K562 (cell line): ENCODE results near the gene CRAT. TPM values are rescaled to one million over a fixed set of nuclear protein-coding genes. Genes with fewer than 3 reads are reported as not detected.

Source experiments
- CBX3 ChIP-seq, 2 experiments: IDR thresholded peaks; 1 replicate in 1 of 2; 2 replicates in 1 of 2; pipeline ENCODE4 v1.6.1; 2012; ENCODE audit warnings: inconsistent platforms in 2 of 2, low read length in 2 of 2, borderline replicate concordance in 1 of 2, control low read depth in 1 of 2
- DEAF1 ChIP-seq: fragments of 450-650 bp; formaldehyde crosslinking; IDR thresholded peaks from 2 replicates; pipeline ENCODE4 v1.4.0; 2020; ENCODE audit warnings: mild to moderate bottlenecking, moderate library complexity
- E2F6 ChIP-seq, 2 experiments: IDR thresholded peaks; 2 replicates each; pipeline ENCODE4 v1.6.1; 2011; ENCODE audit warnings: borderline replicate concordance in 1 of 2, control low read depth in 1 of 2, low read depth in 1 of 2, low read length in 1 of 2, mild to moderate bottlenecking in 1 of 2, mixed read lengths in 1 of 2, moderate library complexity in 1 of 2; ENCODE audit not compliant: insufficient read depth in 1 of 2, insufficient read length in 1 of 2, poor library complexity in 1 of 2, severe bottlenecking in 1 of 2; ENCODE audit errors: extremely low read depth in 1 of 2
- GTF2F1 ChIP-seq: IDR thresholded peaks from 2 replicates; pipeline ENCODE4 v1.6.1; 2011; ENCODE audit warnings: low read depth, low read length, improper control_type of control experiment
- JUND ChIP-seq, 2 experiments: IDR thresholded peaks; 2 replicates in 1 of 2; 3 replicates in 1 of 2; pipeline ENCODE4 v1.6.1; 2011; ENCODE audit warnings: borderline replicate concordance in 2 of 2, low read depth in 2 of 2, low read length in 2 of 2, improper control_type of control experiment in 1 of 2, missing biosample characterization in 1 of 2, missing genetic modification characterization in 1 of 2, missing genetic modification reagents in 1 of 2
- MYC ChIP-seq, 2 experiments: fragments of 250-450 bp in 1 of 2; sonication (Bioruptor Pico) in 1 of 2; IDR thresholded peaks; 2 replicates each; pipeline versions ENCODE4 v1.5.1 to v1.6.1; 2012 to 2021; ENCODE audit warnings: low read depth in 2 of 2, borderline replicate concordance in 1 of 2, improper control_type of control experiment in 1 of 2, low read length in 1 of 2, mild to moderate bottlenecking in 1 of 2, moderate library complexity in 1 of 2
- PHF21A ChIP-seq: fragments of 450-650 bp; IDR thresholded peaks from 2 replicates; pipeline ENCODE4 v1.6.1; 2017; ENCODE audit warnings: low read depth, borderline replicate concordance
- REST ChIP-seq, 2 experiments: fragments of 450-650 bp; formaldehyde crosslinking in 1 of 2; IDR thresholded peaks; 2 replicates each; pipeline versions ENCODE4 v1.4.0 to v1.6.1; 2014 to 2020; ENCODE audit warnings: mild to moderate bottlenecking in 2 of 2, borderline replicate concordance in 1 of 2, low read depth in 1 of 2
- ZNF431 ChIP-seq: sonication (generic); formaldehyde crosslinking; IDR thresholded peaks from 2 replicates; pipeline ENCODE4 v1.8.0; 2022; ENCODE audit warnings: mild to moderate bottlenecking, missing genetic modification reagents
- polyA plus RNA-seq, 8 experiments: library from polyadenylated mRNA; depleted of rRNA in 4 of 8; stranded (reverse) in 5 of 8; unstranded in 3 of 8; fragments of >200 nt; fragmentation: Nextera tagmentation in 2 of 8; fragmentation: Illumina TruSeq in 1 of 8; extraction: Ambion mirVana in 2 of 8; extraction: Trizol in 1 of 8; gene quantifications; 2 replicates each; pipeline versions ENCODE4 v1.2.1 to v1.2.3, GENCODE V29; 2011 to 2014; ENCODE audit warnings: inconsistent platforms in 1 of 8, missing spikeins in 1 of 8
- total RNA-seq, 7 experiments: library from RNA; depleted of rRNA in 6 of 7; stranded (reverse); fragments of >200 nt in 6 of 7; fragmentation: Illumina TruSeq in 2 of 7; extraction: Trizol in 2 of 7; gene quantifications; 2 replicates each; pipeline versions ENCODE4 v1.2.1 to v1.2.3, GENCODE V29; 2011 to 2021; ENCODE audit warnings: low replicate concordance in 1 of 7
- TF ChIP-seq, protein P1 (sequence below), 2 experiments: fragments of 450-650 bp; conservative IDR thresholded peaks; 2 replicates each; pipeline ENCODE4 v1.6.1; 2017; ENCODE audit warnings: mild to moderate bottlenecking in 2 of 2, moderate library complexity in 2 of 2

The CRAT gene
- total and polyA plus RNA-seq, 9 of the 15 experiments (the other 6 are each of a cell fraction or from before 2014, with no cell fraction given): 0.20 to 13.8 (median 5.4) TPM

DNA sequence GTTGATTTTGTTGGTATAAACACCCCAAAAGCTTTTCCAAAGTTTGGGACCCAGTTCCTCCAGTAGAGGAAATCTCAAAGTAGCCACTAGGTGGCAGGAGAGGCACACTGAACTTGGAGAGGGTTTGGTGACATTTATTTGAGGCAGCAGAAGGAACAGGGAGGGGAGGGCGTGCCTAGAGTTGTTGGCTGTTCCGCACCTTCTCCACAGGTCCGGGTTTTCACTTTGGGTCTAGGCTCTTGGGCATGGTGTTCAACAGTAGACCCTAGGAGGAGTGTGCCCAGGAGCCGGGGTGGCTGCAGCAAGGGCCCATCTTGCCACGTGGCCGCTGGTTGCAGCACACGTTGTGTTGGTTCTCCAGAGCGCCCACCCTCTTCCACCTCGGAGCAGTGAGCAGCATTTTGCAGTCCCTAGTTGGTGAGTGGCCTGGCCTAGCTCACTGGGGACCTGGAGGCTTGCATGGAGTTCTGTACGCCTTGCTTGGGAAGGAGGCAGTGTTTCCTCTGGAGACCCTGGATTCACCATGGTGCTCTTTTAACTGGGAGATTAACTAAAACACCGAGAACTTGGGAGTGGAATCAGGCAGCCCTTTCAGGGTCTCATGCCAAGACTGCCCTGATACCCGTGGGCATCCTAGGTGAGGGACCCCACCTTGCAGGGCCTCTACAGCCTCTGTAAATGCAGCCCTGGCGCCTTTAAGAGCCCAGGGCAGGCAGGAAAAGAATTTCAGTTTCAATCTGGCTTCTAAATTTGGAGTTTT lies 28.8 kb upstream of the CRAT start (continued):
- TF ChIP-seq E2F6 (IDR thresholded peaks at IDR 0.05; ENCODE audit: borderline replicate concordance in 1 of 2, extremely low read depth in 1 of 2, insufficient read depth in 1 of 2, insufficient read length in 1 of 2, low read depth in 1 of 2, low read length in 1 of 2, poor library complexity in 1 of 2, severe bottlenecking in 1 of 2): peak; percentile 44 to 71
- peak; percentile 43; the same call in 1 of the 2 replicates for TF ChIP-seq PHF21A
- peak in 1 of 2 experiments; percentile 58; a peak in 1 of 3 replicates for TF ChIP-seq CBX3 (IDR thresholded peaks at IDR 0.05; ENCODE audit: borderline replicate concordance in 1 of 2, low read length in 2 of 2)
- TF ChIP-seq REST (IDR thresholded peaks at IDR 0.05; ENCODE audit: borderline replicate concordance): peak; percentile 77
- no peak for TF ChIP-seq REST (CRISPR knock-in tag; IDR thresholded peaks at IDR 0.05; ENCODE audit: low read depth)
- TF ChIP-seq JUND (IDR thresholded peaks at IDR 0.05; ENCODE audit: borderline replicate concordance, low read depth, low read length): peak; percentile 30; the same call in 1 of the 2 replicates
- peak; percentile 12; the same call in 1 of the 3 replicates for TF ChIP-seq JUND (tag; IDR thresholded peaks at IDR 0.05; ENCODE audit: borderline replicate concordance, low read depth, low read length)
- TF ChIP-seq ZNF431: peak; percentile 57; the same call in 1 of the 2 replicates
- TF ChIP-seq GTF2F1: no peak
- TF ChIP-seq, protein P1, sequence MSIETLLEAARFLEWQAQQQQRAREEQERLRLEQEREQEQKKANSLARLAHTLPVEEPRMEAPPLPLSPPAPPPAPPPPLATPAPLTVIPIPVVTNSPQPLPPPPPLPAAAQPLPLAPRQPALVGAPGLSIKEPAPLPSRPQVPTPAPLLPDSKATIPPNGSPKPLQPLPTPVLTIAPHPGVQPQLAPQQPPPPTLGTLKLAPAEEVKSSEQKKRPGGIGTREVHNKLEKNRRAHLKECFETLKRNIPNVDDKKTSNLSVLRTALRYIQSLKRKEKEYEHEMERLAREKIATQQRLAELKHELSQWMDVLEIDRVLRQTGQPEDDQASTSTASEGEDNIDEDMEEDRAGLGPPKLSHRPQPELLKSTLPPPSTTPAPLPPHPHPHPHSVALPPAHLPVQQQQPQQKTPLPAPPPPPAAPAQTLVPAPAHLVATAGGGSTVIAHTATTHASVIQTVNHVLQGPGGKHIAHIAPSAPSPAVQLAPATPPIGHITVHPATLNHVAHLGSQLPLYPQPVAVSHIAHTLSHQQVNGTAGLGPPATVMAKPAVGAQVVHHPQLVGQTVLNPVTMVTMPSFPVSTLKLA (conservative IDR thresholded peaks at IDR 0.05): peak; percentile 78 to 84
- TF ChIP-seq DEAF1 (CRISPR knock-in tag): peak; percentile 91
- peak; percentile 82 for TF ChIP-seq MYC (IDR thresholded peaks at IDR 0.05; ENCODE audit: low read depth, low read length)
- TF ChIP-seq MYC (CRISPR knock-in tag; IDR thresholded peaks at IDR 0.05; ENCODE audit: borderline replicate concordance, low read depth): peak; percentile 90; the same call in 1 of the 2 replicates
